DMS153 (cell line): Measurements from ENCODE around the gene CDHR3.

ENCODE experiments used
- DNase-seq: peaks from one replicate; lab custom pipeline; 2025; lab: John Stamatoyannopoulos, UW

CDHR3 gene

DNA sequence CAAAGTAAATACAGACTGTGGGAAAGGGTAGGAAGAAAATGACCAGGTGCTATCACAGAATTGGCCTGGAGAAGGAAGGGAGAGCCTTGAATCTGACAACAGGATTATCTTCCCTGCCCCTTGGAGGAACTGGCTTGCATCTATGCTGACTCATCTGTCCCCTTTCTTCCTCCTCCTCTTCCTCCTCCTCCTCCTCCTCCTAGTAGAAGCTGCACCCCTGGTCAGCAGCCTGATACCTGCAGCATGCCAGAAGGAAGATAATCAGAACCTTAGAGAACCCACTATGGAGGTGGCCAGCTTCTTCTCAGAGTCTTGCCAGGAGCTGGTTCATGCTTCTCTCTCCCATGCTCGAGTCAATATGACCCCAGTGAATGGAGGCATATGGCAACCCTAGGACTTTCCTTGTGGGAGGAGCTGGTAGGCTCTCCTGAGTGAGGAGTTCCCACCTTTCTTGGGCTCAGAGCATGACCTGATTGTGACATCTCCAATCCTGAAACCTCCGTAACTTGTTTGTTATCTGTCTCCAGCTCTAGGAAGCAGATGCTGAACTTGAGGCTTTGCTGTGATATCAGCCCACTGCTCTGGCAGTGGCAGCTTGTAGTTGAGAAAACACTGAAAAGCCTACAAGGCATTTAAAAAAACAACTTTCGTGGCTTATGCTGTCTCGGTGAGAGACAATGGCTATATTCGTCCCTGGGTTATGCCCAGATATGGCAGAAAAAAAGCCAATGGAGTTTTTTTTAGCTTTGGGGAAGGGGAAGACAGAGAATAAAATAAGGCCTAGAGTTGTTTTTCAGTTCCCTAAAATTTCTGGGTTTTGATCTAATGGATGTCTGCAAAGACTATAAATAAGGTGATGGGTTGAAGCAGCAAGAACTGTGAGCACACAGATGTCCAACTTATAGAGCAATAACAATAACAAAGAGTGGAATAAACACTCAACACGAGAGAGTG, 60.6 kb downstream of the CDHR3 start:
- DNase-seq, result no peak

DNA sequence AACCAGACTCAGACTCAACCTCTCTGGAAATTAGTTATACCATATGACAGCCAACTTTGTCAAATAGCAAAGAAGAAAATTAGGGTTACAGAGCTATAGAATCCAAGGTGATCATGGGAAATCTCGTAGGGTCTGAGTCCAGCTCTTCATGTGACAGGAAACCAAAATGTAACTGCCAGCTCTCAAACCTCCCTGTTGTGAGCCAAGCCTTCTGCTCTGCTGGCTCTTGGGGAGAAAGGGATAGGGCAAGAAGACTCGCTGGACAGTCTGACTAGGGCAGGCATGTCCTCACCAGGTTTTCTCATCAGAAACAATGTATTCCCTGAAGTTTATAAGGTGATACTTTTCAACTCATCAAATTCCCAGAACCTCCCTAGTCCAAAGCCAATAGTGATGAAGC, 63.0 kb downstream of the CDHR3 start:
- no peak for DNase-seq

DNA sequence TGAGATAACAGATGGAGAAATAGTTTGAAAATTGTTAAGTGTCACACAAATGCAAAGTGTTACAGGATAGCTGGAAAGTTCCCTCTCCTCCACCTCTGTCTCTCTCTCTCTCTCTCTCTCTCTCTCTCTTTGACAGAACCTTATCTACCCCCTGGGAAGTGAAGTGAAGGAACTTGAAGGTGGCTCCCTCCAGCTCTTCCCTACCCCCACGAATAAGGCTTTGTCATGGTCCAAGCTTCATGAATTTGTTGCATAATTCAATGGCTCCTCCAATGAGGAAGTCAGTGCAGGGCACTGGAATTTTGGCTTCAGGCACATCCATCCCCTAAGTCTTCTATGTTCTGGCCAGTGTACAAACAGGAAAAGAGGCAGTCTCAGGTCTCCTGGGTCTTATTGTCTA, 66.4 kb downstream of the CDHR3 start:
- DNase-seq, result no peak

DNA sequence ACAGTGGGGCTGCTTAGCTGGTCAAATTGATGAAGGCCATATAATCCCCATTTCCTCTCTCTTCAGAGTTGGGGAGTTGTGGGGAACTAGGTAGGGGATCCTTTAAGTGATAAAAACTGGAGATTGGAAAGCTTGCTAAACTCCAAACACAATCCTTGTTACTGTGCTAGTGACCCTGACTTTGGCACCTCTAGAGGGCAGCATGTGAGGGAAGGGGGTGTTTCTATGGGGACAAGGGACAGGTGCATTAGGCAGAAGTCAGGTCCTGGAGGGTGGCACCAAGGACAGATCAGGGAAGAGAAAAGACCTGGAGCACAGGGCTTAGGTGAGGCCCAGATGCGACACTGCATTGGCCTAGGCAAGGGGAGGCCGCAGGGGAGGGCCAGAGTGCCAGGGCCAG, 66.9 kb downstream of the CDHR3 start:
- DNase-seq, result no peak

DNA sequence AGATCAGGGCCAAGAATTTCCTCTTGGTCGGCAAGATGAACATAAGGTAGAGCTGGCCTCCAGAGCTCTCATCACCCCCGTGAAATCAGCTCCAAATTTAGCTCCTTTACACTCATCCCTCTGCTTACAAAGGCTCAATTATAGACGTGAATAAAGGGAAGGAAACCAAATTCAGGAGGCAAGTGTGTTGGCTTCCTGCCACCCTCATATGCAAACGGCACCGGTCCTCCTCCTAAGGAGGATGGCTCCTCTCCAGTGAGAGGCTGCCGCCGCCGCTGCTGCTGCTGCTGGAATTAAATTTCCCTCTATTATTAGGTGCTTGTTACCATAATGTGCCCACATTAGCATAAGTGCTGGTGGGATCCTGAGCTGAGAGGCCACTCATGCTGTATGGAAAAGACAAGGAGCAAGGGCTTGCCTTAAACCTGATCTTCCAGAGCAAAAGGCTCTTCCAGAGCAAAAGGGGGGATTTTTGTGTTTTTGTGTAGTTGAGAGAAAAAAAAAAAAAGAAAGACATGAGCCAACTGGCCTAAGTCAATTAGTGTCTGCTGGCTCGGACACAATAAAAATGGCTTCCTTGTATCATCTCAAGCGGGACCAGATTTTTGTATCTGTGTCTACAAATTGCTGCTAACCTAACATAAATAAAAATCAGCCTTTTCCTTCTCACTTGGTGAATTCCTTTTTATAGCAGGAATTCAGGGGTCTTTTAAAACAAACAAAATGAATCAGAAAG, 68.4 kb downstream of the CDHR3 start:
- no peak for DNase-seq

DNA sequence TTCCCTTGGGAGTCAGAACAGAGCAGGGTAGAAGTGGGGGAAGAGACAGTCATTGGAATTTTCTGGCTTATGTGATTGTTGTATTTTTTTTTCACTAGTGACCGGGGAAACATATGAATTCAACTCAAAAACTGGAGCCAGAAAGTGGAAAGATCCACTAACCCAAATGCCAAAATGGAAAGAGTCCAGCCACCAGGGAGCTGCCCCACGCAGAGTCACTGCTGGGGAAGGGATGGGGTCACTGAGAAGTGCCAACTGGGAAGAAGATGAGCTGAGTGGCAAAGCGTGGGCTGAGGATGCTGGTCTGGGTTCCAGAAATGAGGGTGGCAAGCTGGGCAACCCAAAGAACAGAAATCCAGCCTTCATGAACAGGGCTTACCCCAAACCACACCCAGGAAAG, 69.2 kb downstream of the CDHR3 start:
- no peak for DNase-seq

DNA sequence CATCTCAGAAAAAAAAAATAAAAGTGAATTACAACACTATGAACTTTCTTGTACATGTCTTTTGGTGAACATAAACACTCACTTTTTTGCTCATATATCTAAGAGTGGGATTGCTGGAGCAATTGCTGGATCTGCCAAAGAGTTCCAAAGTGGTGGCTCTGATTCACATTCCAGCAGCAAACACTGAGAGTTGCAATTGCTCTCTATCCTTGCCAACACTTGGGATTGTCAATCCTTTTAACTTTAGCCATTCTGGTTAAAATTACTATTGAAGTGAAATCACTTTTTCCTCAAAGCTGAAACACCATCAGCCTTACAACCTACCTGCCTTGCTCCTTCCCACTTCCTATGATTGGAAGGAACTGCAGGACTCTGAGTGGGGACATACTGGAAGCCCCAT, 70.7 kb downstream of the CDHR3 start:
- no peak for DNase-seq

DNA sequence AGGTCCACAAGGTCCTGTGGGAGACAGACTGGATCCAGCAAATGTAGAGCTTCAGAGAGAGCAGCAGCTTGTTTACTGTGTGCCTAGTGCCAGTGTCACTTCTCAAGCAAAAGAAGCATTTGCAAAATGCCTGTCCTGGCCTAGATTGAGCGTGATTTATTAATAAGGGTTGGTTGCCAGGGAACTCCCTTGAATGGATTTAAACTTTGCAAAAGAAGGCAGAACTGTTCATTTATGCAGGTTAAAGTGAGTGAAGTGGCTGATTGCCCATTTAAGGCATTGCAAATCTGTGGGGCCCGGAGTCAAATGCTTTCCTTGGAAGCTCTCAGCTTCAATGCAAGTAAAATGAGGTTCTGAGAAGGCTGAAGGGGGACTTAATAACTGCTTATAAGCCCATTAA, 71.3 kb downstream of the CDHR3 start:
- no peak for DNase-seq

DNA sequence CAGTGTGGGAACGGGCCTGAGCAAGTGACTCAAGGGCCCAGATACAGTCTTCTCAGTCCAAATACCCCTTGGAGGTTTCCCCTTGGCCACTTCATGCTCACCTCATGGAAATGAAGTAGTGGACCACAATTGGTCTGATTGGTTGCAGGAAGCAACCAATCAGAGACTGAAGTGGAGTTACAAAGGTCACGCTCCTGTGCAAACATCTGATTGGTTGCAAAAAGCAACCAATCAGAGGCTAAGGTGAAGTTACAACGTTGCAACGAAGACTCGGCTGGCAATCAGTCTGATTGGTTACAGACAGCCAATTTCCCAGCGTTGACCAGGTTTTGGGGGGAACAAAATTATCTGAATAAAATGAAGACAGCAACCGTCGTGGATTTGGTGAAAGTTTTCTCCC, 72.5 kb downstream of the CDHR3 start:
- no peak for DNase-seq

DNA sequence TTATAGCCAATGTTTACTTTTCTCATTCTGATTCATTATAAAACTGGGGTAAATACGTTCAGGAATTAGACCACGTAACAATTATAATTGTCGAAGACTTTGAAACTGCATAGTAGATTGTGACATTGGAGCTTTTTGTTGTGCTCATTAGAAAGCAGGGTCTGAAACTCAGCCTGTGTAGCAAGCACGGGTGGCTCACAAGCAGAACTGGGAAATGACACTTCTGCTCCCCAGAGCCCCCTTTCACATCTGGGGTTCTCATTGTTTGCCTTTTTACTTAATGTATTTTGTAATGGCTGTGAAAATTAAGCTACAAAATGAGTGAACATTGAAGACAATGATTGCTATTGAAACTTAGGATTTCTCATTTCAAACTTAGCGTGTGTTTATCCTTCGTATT, 72.9 kb downstream of the CDHR3 start:
- no peak for DNase-seq

DNA sequence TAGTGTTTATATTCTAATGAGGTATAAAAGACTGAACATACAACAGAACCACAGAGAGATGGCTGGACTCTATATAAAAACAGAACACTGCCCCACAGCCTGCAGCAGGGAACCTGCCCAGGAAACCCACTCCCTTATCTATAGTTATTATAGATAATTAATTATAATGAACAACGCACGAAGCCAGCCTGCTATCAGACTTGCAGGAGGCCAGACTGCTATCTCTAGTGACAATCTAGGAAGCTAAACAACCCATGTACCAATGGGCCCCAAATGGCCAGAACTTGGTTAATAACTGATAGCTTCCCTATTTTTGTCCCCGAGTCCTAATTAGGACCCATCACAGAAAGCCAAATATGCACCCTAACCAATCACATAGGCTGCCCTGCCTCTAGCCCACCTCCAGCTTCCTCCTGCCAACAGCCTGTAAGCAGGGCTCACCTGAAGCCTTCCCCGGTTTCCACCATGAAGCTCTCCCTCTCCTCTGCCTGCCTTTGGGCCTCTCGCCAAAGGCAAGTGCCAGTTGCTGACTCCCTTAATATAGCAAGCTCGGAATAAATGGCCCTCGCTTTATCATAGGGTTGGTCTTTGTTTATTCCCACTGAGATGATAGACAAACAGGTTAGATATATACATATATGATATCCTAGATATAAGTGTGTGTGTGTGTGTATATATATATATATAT, 74.6 kb downstream of the CDHR3 start:
- DNase-seq, result no peak

DNA sequence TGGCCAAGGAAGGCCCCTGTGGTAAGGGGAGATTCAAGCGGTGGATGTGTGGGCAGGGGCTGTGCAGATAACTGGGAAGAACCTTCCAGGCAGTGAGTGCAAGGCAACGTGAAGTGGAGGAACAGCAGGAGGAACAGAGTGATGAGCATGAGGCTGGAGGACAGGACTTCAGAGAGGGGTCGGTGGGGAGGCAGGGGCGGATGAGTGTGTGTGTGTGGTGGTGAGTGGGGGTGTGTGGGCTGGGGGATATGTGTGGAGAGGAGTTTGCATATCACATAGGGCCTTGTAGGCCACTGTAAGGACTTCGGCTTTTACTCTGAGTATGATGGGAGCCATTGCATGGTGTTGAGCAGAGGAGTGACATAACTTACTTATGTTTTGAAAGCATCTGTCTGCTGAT, 75.2 kb downstream of the CDHR3 start:
- DNase-seq, result no peak

DNA sequence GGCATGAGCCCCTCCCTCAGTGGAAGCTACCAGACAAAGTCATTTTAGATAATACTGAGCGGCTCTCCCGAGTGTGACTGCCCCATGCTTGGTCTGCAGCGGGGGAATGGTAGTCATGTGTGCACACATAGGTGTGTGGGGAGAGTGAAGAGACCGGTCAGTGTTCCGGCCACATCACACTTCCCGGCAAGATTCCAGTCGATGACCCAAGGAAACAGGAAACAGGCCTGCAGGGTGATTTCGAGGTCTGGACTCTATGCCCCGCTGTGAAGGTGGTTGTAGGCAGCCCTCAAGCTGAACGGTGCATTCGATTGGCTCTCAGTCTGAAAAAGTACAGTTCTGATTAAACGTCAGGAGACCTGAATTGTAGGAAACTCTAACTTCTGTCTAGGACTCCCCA, 75.9 kb downstream of the CDHR3 start:
- no peak for DNase-seq

DNA sequence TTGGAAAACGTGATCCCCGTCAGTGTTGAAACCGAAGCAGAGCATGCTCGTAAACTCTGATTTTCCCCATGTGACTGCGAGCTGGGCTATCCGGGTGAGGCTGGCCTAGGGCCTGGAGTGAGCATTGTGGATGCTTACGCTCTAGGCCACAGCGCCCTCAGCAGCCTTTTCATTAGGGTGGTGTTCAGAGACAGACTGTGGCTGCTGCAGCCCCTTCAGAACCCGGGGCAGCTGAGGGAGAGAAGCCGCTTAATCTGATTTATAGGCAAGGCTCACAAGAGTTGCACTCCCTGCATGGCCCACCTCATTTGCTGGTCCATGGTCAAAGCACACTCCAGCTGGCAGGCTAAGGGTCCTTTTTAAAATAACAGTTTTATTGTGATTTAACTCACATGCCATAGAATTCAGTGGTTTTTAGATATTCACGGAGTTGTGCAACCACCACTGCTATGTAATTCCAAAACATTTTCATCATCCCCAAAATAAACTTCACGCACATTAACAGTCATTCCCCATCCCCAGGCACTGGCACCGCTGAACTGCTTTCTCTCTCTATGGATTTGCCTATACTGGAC, 76.5 kb downstream of the CDHR3 start:
- DNase-seq, result no peak

DNA sequence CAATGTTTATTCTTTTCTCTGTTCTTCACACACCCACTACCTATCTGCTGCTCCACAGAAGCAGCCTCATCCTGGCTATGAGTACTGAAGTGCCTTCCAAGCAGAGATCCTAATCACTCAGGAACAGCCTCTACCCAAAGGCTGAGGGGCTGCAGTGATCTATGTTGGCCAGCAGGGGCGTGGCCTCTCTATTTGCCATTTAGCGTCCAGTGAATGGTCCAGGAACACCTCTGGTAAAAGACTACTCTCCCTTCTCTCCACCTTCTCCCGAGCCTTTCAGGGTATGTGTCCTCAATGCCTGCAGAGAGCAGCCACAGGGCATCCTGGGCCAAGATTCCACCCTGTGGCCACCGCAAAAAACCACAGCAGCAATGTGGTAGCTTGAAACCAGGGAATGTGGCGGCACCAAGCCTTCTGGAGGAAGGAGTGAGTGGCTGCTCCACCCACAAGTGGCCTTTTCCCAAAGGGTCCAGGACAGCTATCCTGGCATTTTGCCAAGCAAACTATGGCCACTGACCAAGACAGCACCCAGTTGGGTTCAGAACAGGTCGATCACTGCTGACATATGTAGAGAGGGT, 78.2 kb downstream of the CDHR3 start:
- peak; percentile 30 for DNase-seq

DNA sequence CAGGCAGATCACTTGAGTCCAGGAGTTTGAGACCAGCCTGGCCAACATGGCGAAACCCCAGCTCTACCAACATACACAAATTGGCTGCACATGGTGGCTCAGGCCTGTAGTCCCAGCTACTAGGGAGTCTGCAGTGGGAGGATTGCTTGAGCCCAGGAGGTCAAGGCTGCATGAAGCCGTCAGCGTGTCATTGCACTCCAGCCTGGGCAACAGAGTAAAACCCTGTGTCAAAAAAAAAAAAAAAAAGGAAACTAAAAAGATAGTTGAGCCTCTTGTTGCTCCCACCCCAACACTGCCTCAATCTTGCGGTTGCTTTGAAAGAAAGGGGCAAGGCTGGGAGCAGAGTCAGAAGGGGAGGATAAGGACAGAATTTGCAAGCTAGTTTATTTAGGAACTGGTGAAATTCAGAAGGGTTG, 79.1 kb downstream of the CDHR3 start:
- DNase-seq, result no peak

DNA sequence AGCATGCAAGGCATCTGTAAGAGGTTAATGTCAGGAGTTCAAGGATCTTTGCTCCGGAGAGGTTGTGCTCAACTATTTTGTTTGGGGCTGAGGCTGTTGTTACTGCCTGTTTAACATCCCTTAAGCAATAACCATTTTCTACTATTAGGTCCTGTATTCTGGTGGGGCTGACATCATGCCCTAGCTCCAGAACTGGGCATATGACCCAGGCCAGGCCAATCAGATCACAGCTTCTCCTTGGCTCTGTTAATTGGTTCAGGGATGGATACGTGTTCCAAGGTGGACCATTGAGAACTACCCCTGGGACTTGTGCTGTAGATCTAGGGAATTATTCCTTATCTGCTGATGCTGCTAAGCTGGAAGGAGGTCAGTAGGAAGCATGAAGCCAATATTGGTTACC, 82.1 kb downstream of the CDHR3 start:
- no peak for DNase-seq

DNA sequence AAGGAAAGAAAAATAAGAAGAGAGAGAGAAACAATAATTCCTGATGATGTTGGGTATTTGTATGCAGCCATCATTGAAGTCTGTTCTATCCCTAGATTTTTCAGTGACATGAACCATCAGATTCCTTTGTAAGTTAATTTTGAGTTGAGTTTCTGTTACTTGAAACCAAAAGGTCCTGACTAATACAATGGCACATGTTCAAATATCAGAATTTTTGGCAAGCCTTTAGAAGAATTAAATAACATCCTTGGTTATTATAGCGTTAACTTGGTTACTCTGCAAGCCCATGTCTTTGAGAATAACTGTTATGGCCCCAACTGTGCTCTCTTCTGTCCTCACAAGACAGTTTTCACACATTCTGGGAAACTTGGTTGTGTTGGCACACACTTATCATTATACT, 82.5 kb downstream of the CDHR3 start:
- no peak for DNase-seq

DNA sequence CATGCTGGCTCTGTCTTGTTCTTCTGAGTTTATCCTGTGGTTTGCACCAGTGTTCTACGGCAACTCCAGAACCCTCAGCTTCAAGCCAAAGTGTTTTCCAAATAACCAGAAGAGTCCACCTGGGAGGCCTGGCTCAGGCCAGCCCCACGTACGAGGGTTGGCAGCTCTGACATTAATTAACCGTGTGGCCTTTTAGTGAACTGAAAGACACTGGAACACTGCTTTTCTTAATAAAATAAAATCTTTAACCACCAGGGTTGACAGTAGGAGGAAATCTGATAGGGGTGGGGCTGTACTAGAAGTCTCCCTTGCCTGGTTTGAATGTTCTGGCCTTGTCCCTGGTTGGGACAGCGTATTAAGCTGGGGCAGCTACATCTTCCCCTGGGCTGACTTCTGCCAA, 84.1 kb downstream of the CDHR3 start:
- DNase-seq, result no peak

DNA sequence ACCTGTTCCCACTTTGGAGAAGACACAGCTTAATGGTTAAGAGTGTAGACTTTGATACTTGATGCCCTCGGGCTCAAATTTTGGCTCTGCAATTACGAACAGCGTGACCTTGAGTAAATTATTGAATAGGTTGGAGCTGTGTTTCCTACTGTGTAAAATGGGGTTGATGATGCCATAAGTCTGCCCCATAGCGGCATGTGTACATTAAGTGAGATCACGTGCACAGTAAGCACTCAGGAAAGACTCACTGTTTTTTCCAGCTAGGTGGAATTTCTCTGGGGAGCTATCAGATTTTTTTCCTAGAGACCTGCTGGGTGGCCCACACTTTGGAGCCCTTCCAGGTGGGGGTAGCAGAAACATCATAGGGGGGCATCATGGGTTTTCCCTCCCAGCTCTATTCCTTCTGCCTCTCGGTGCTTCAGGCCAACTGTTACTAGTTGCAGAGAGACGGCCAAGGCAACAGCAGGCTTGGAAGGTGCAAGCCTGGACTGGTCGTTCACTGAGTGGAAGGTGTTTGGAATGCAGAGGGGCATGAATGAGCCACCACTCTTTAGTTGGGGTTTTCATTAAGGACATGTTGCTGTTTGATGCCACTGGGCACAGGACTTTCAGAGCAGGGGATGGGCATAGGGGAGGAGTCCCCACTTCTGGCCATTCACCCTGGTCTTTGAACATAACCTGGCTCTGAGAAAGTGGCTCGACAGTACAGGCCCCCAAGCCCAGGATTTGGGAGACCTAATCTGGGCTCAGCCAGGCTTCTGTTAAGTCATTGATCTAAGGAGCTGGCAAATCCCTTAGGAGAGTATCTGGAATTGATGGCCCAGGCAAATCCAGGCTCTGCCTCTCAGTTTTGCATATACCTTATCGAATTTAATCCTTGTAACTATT, 85.0 kb downstream of the CDHR3 start:
- no peak for DNase-seq

DNA sequence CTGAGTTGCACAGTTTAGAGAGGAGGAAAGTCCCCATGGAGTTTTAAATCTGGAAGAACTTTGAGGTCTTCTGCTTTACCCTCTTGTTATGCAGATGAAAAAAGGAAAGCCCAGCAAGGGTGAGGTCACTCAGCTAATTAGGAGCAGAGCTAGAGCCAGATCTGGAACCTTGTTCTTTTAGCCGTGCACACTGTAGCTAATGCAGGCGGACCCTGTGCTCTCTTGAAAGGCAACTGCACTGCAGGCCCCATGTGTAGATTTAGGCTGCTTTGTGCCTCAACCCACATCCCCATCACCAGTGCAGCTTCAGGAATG, 85.6 kb downstream of the CDHR3 start:
- DNase-seq, result no peak
